ENCODE results near the gene ZSWIM1.

GRCh38 chr20:45833883-45834796 is 46.9 kb upstream of the ZSWIM1 start:
- TF ChIP-seq CTCF (IDR thresholded peaks at IDR 0.05): no peak
- TF ChIP-seq POLR2AphosphoS5 (IDR thresholded peaks at IDR 0.05): peak in 1 of 3 donors; percentile 6
- no peak for TF ChIP-seq EP300 (IDR thresholded peaks at IDR 0.05)

Measured in stomach (tissue), 4 donors.